Measurements from ENCODE around the gene EP400.

DNA sequence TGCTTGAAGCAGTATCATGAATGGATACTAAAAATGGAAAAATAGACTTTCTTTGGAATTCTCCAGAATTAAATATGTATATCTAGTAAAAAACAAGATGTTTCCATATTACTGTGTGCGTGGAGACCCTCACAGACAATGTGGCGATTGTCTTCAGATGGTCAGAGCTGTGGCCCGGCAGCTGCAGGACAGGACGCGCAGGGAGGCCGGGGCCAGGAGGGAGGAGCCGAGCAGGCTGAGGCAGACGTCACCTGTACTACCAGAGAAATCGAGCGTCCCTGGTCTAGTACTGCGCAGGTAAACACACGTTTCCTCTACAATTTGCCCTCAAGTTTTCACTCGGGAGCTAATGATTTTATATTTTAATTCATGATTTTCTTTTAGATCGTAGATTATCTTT is 171.5 kb downstream of the EP400 start:
- TF ChIP-seq, protein P1, sequence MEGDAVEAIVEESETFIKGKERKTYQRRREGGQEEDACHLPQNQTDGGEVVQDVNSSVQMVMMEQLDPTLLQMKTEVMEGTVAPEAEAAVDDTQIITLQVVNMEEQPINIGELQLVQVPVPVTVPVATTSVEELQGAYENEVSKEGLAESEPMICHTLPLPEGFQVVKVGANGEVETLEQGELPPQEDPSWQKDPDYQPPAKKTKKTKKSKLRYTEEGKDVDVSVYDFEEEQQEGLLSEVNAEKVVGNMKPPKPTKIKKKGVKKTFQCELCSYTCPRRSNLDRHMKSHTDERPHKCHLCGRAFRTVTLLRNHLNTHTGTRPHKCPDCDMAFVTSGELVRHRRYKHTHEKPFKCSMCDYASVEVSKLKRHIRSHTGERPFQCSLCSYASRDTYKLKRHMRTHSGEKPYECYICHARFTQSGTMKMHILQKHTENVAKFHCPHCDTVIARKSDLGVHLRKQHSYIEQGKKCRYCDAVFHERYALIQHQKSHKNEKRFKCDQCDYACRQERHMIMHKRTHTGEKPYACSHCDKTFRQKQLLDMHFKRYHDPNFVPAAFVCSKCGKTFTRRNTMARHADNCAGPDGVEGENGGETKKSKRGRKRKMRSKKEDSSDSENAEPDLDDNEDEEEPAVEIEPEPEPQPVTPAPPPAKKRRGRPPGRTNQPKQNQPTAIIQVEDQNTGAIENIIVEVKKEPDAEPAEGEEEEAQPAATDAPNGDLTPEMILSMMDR (IDR thresholded peaks at IDR 0.05; ENCODE audit: low read depth, low read length): no peak
- TF ChIP-seq, protein P2, sequence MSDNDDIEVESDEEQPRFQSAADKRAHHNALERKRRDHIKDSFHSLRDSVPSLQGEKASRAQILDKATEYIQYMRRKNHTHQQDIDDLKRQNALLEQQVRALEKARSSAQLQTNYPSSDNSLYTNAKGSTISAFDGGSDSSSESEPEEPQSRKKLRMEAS (IDR thresholded peaks at IDR 0.05; ENCODE audit: low read depth, low read length): no peak

All from NB4 (cell line).